GM21723 (cell line): ENCODE data around the gene TMTC3.

Source experiments
- ATAC-seq: cut with Tn5 transposase; IDR thresholded peaks from one replicate; pipeline ENCODE4 v1.9.1; 2021; ENCODE audit warnings: mild to moderate bottlenecking, moderate library complexity; ENCODE audit not compliant: unreplicated experiment

TMTC3 gene

GRCh38 chr12:88219861-88220260 lies 77.8 kb downstream of the TMTC3 start:
- no peak for ATAC-seq

DNA sequence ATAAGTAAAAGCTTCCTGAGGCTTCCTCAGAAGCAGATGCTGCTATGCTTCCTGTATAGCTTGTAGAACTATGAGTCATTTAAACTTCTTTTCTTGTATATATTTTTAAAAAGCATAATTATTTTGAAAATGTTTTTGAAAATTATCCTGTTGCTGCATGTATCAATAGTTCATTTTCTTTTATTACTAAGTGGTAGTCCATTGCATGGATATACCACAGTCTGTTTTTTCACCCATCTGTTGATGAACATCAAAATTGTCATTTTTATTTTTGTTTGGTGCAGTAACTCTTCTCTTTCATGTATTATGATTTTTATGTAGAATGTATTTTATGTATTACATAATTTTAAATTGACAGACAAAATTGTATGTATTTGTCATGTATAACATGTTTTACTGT lies 81.4 kb downstream of the TMTC3 start:
- ATAC-seq, result no peak

GRCh38 chr12:88225776-88226175 lies 83.7 kb downstream of the TMTC3 start:
- no peak for ATAC-seq

- no peak for ATAC-seq
These were observed 85.2 kb downstream of the TMTC3 start for GRCh38 chr12:88227263-88227662.

DNA sequence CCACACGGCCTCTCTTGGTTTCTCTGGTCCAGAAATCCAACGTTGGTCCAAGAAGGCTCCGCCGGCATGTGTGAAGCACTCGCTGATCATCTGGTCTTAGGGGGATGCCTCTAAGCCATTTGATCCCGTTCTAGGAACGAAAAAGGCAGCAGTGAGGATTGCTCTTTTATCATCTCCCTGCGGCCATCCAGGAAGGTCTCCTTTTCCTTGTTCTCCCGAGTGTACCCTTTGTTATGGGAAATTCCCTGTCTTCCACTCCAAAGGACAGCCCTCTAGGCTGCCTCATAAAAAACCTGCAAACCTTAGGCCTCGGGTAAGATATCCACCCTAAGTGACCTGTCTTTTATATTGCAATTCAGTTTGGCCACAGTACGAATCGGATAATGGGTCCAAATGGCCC lies 85.8 kb downstream of the TMTC3 start:
- no peak for ATAC-seq

DNA sequence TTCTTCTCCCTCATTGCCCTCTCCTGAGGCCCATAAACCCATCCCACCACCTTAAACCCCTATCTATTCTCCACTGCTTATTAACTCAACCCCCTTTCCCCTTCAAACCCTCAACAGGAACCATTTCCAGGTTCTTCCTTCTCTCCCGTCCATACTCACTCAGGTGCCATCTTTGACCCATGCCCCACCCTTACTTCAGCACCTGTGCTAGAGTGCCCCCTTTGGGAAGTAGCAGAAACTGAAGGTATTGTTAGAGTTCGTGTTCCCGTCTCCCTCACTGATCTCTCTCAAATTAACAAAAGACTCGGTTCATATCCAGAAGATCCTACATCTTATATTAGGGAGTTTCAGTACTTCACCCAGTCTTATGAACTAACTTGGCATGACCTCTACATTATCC lies 86.6 kb downstream of the TMTC3 start:
- ATAC-seq, result no peak

GRCh38 chr12:88230271-88230670 lies 88.2 kb downstream of the TMTC3 start:
- ATAC-seq, result no peak

- ATAC-seq, result peak; percentile 37
These were observed 93.2 kb downstream of the TMTC3 start for GRCh38 chr12:88235183-88235833.

DNA sequence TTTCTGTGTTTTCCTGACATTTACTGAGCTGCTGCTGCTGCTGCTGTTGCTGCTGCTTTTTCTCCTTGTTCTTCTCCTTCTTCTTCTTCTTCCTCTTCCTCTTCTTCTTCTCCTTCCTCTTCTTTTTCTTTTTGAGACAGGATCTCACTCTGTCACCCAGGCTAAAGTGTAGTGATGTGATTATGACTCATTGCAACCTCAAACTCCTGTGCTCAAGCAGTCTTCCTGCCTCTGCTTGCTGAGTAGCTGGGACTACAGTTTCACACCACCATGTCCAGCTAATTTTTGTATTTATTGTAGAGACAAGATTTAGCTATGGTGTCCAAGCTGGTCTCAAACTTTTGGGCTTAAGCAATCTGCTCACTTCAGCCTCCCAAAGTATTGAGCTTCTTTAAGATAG lies 95.8 kb downstream of the TMTC3 start:
- no peak for ATAC-seq

DNA sequence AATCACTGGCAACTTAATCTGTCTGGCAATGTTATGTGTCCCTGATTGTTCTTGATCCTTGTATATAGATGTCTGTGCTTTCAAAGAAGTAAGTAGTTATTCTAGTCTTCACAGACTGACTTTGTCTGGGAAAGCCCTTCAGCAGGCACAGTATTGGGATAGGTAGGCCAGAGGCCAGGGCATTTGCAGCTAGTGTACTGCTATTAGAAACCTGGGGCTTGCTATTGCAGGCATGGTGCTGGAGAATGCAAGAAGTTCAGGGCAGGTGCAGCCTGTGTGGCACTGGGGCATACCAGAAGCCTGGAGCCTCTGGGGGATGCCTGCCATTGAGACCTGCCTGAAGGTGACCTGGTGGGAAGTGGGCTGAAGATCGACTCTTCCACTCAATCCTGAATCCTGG lies 96.3 kb downstream of the TMTC3 start:
- no peak for ATAC-seq

- ATAC-seq, result no peak
These were observed 99.9 kb downstream of the TMTC3 start for GRCh38 chr12:88241862-88242570.

DNA sequence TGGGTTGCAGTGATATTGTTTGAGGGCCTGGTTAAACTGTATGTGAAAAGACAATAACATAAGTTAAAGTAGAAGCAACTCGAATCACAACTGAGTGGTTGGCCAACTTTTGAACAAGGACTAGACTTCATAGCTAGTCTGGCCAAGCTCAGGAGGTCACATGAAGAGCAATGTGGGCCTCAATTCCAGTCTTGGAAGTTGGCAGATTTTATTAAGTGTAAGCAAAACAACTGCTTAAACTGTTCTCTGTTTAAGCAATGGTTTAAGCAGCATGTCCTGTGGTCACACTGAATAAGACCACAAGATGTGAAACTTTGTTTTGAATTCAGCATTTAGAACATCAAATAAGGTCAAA lies 100.4 kb downstream of the TMTC3 start:
- no peak for ATAC-seq

DNA sequence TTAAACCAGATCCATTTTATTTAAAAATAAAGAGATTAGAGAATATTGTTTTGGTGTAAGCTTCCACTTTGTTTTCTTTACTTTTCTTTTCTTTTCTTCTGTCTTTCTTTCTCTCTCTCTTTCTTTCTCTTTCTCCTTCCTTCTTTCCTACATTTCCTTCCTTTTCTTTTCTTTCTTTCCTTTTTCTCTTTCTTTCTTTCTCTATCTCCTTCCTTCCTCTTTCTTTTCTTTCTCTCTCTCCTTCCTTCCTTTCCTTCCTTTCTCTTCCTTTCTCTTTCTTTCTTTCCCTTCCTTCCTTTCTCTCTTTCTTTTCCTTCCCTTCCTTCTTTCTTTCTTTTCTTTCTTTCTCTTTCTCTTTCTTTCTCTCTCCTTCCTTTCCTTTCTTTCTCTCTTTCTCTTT lies 100.8 kb downstream of the TMTC3 start:
- no peak for ATAC-seq

- ATAC-seq, result no peak
These were observed 101.9 kb downstream of the TMTC3 start for GRCh38 chr12:88243982-88244381.

- no peak for ATAC-seq
These were observed 103.8 kb downstream of the TMTC3 start for GRCh38 chr12:88245905-88246304.

DNA sequence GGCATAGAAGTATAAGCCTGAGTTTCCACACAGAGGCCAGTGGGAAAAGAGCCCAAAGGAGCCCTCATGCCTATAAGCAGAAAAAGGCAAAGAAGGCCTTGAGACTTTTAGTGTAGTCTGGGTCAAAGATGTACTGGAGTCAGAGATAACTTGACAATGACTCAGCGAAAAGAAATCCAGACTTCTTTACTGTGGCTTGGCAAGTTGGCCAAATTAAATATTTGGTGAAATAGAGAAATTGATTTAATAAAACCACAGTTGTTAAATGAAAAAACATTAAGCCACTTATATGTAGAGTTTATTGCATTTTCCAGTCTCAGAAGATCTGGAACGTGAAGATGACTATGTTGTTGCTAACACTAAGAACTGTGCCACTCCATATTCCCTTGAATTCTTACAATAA lies 105.1 kb downstream of the TMTC3 start:
- ATAC-seq, result no peak

DNA sequence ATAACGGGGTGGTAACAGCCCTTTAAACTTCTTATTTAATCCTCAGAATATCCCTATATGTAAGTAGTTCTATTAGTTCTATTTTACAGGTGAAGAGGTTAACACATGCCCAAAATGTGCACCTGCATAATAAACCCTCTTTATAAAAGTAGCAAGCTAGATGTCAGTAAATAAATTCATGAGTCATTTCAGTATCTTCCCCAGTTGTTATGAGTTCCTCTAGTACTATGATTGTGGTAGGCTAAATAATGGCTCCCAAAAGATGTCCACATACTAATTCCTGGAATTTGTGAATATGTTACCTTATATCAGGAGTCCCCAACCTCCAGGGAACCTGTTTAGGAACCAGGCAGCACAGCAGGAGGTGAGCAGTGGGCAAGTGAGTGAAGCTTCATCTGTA lies 106.5 kb downstream of the TMTC3 start:
- ATAC-seq, result no peak
